NCI-H774 (cell line): ENCODE data around the gene TRAP1.

ENCODE experiments used
- DNase-seq: peaks from one replicate; lab custom pipeline; 2025; lab: John Stamatoyannopoulos, UW

Gene TRAP1

GRCh38 chr16:3717235-3718018 is at the start of gene TRAP1:
TRAP1 (minus strand) TSS chr16:3717524; CDS start chr16:3717508, 16 bp downstream.
- peak; percentile 44 for DNase-seq

GRCh38 chr16:3766177-3766576 is 48.9 kb upstream of the TRAP1 start:
- DNase-seq = no peak

GRCh38 chr16:3764409-3764808 is 47.1 kb upstream of the TRAP1 start:
- DNase-seq = no peak

GRCh38 chr16:3762107-3762750 is 44.9 kb upstream of the TRAP1 start:
- no peak for DNase-seq

GRCh38 chr16:3761375-3762106 is 44.2 kb upstream of the TRAP1 start:
- no peak for DNase-seq

- no peak for DNase-seq
Observed at GRCh38 chr16:3760518-3760917, 43.2 kb upstream of the TRAP1 start.

GRCh38 chr16:3759736-3760135 is 42.4 kb upstream of the TRAP1 start:
- DNase-seq = no peak

- DNase-seq = no peak
Observed at GRCh38 chr16:3756113-3756512, 38.8 kb upstream of the TRAP1 start.

GRCh38 chr16:3755249-3755648 is 37.9 kb upstream of the TRAP1 start:
- DNase-seq = no peak

GRCh38 chr16:3754772-3755171 is 37.4 kb upstream of the TRAP1 start:
- DNase-seq = no peak

- DNase-seq = no peak
Observed at GRCh38 chr16:3754081-3754703, 36.9 kb upstream of the TRAP1 start.

- no peak for DNase-seq
Observed at GRCh38 chr16:3752984-3753383, 35.7 kb upstream of the TRAP1 start.

- DNase-seq = no peak
Observed at GRCh38 chr16:3751878-3752277, 34.6 kb upstream of the TRAP1 start.

GRCh38 chr16:3748307-3748706 is 31.0 kb upstream of the TRAP1 start:
- no peak for DNase-seq

GRCh38 chr16:3745751-3746355 is 28.5 kb upstream of the TRAP1 start:
- DNase-seq = no peak

GRCh38 chr16:3744018-3744417 is 26.7 kb upstream of the TRAP1 start:
- DNase-seq = no peak

GRCh38 chr16:3740934-3741333 is 23.6 kb upstream of the TRAP1 start:
- no peak for DNase-seq

GRCh38 chr16:3740186-3740585 is 22.9 kb upstream of the TRAP1 start:
- DNase-seq = no peak

GRCh38 chr16:3739636-3740035 is 22.3 kb upstream of the TRAP1 start:
- DNase-seq = no peak

- no peak for DNase-seq
Observed at GRCh38 chr16:3738541-3738940, 21.2 kb upstream of the TRAP1 start.

- DNase-seq = no peak
Observed at GRCh38 chr16:3738128-3738527, 20.8 kb upstream of the TRAP1 start.

GRCh38 chr16:3737181-3737580 is 19.9 kb upstream of the TRAP1 start:
- DNase-seq = no peak
